Right hindlimb (tissue), 1 donor: ENCODE results near the gene RAB37.

Experiments used
- DNase-seq: peaks from one replicate; pipeline ENCODE4 v3.0.0-alpha.2; 2018

Gene RAB37

GRCh38 chr17:74746376-74746775, 9.3 kb downstream of the RAB37 start:
- DNase-seq, result peak; percentile 8

GRCh38 chr17:74746922-74747321, 9.9 kb downstream of the RAB37 start:
- peak; percentile 16 for DNase-seq

GRCh38 chr17:74748279-74748528, 11.1 kb downstream of the RAB37 start:
- DNase-seq, result no peak

GRCh38 chr17:74748529-74749278, 11.6 kb downstream of the RAB37 start, which contains the start of gene NHERF1:
TSS of gene NHERF1 (plus strand) at chr17:74748628. CDS start at chr17:74748847, 219 bp downstream.
- peak; percentile 95 for DNase-seq

- DNase-seq, result peak; percentile 20
Observed at GRCh38 chr17:74749279-74750038, 12.4 kb downstream of the RAB37 start.

GRCh38 chr17:74750039-74750326, 12.9 kb downstream of the RAB37 start:
- no peak for DNase-seq

- DNase-seq, result peak; percentile 9
Observed at GRCh38 chr17:74750327-74751069, 13.4 kb downstream of the RAB37 start.

GRCh38 chr17:74752415-74752814, 15.4 kb downstream of the RAB37 start:
- no peak for DNase-seq

GRCh38 chr17:74752822-74753401, 15.9 kb downstream of the RAB37 start:
- DNase-seq, result no peak

GRCh38 chr17:74754832-74755231, 17.8 kb downstream of the RAB37 start:
- no peak for DNase-seq

- DNase-seq, result no peak
Observed at GRCh38 chr17:74755533-74755932, 18.5 kb downstream of the RAB37 start.

GRCh38 chr17:74756891-74757290, 19.8 kb downstream of the RAB37 start:
- no peak for DNase-seq

- no peak for DNase-seq
Observed at GRCh38 chr17:74757502-74757901, 20.4 kb downstream of the RAB37 start.

GRCh38 chr17:74757931-74758847, 21.1 kb downstream of the RAB37 start:
- peak; percentile 21 for DNase-seq

GRCh38 chr17:74758848-74759168, 21.8 kb downstream of the RAB37 start:
- DNase-seq, result peak; percentile 30

- peak; percentile 20 for DNase-seq
Observed at GRCh38 chr17:74759243-74759801, 22.3 kb downstream of the RAB37 start.

- no peak for DNase-seq
Observed at GRCh38 chr17:74759941-74760340, 22.9 kb downstream of the RAB37 start.

- no peak for DNase-seq
Observed at GRCh38 chr17:74760404-74761105, 23.5 kb downstream of the RAB37 start.

- DNase-seq, result no peak
Observed at GRCh38 chr17:74761419-74761818, 24.4 kb downstream of the RAB37 start.

- DNase-seq, result no peak
Observed at GRCh38 chr17:74761931-74762330, 24.9 kb downstream of the RAB37 start.

GRCh38 chr17:74763565-74764387, 26.7 kb downstream of the RAB37 start:
- peak; percentile 58 for DNase-seq
